Suprapubic skin (tissue), 4 donors: ENCODE measurements around the gene CFAP58. TPM values are rescaled to one million over a fixed set of nuclear protein-coding genes. Genes with fewer than 3 reads are reported as not detected.
A peak's percentile ranks its signal among the peaks of the same experiment; 100 is the strongest.

Experiments used
- DNase-seq, 2 donors: peaks; one replicate each; pipeline ENCODE4 v3.0.0-alpha.2; 2019; ENCODE audit warnings: low spot score in 2 of 2
- H3K27ac ChIP-seq: fragments of 200-600 bp; sonication (generic); one replicate; pipeline ENCODE4 v1.5.1; 2019
- H3K27me3 ChIP-seq: fragments of 200-600 bp; sonication (generic); one replicate; pipeline ENCODE4 v1.5.1; 2019
- H3K36me3 ChIP-seq: fragments of 200-600 bp; sonication (generic); one replicate; pipeline ENCODE4 v1.5.1; 2019
- H3K4me1 ChIP-seq: fragments of 200-600 bp; sonication (generic); one replicate; pipeline ENCODE4 v1.5.1; 2019
- H3K4me3 ChIP-seq: fragments of 200-600 bp; sonication (generic); one replicate; pipeline ENCODE4 v1.5.1; 2019; ENCODE audit warnings: mild to moderate bottlenecking
- H3K9me3 ChIP-seq: fragments of 200-600 bp; sonication (generic); one replicate; pipeline ENCODE4 v1.5.1; 2019
- CTCF ChIP-seq, 2 donors: fragments of 200-600 bp in 1 of 2; fragments of 450-650 bp in 1 of 2; sonication (generic) in 1 of 2; IDR thresholded peaks; one replicate each; pipeline ENCODE4 v1.5.1; 2016 to 2019; ENCODE audit warnings: antibody characterized with exemption in 2 of 2, mild to moderate bottlenecking in 1 of 2, moderate library complexity in 1 of 2
- EP300 ChIP-seq: sonication (generic); formaldehyde crosslinking; IDR thresholded peaks from one replicate; pipeline ENCODE4 v1.6.1; 2017; ENCODE audit warnings: antibody characterized with exemption
- POLR2A ChIP-seq, 2 donors: fragments of 450-650 bp; IDR thresholded peaks; one replicate each; pipeline ENCODE4 v1.6.1; 2017; ENCODE audit warnings: antibody characterized with exemption in 2 of 2, mild to moderate bottlenecking in 2 of 2, moderate library complexity in 2 of 2
- POLR2AphosphoS5 ChIP-seq, 3 donors: sonication (generic); formaldehyde crosslinking; IDR thresholded peaks; one replicate each; pipeline ENCODE4 v1.6.1; 2017; ENCODE audit warnings: antibody characterized with exemption in 3 of 3
- WGBS: methylation state at CpG from one replicate; pipeline ENCODE4 v1.1.5; 2018; 5-methylcytosine and 5-hydroxymethylcytosine counted together
- total RNA-seq, 4 donors: library from RNA; depleted of rRNA; stranded (reverse); fragments of >200 nt; gene quantifications; one replicate each; pipeline ENCODE4 v1.1.0, GENCODE V29; 2016

Gene CFAP58
- 1 to 10 TPM in 1 of 4 donors, under 1 TPM in 3; 0.13 to 1.0 (median 0.39) TPM for total RNA-seq

DNA sequence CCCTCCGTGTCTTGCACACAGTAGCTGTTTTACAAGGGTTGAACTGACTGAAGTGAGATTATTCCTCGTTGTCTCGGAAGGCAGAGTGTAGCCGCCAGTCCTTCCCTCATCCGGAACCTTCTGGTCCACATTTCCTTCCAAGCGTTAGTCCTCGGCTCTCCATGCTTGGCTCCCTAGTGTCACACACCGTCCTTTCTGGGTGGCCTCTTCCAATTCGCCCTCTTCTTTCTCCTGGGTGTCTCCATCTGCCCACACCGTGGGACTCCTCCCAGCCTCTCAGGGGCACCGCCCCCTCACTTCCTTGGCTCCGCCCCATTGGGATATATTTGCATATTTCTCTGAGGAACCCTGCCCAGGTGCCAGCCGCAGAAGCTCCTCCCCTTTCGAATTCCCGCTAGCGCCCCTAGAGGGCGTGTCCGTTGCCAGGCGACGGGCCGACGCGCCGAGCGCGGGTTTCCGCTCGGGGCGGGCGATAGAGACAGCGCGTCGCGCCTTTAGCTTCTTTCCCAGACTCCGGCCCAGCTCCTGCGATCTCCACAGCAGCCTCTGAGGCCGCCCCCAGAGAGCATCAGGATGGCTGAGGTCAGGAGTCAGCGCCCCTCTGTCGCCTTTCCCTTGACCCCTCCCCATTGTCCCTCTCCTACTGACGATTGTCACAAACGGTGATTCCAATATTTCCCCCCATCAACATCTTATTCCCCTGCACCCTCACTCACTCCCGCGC lies at the start of gene CFAP58:
Gene CFAP58 (plus strand): TSS at position 509 of the 724 bp plus-strand sequence. CDS start 65 bp downstream, at position 574.
- no peaks in the 10 kb centered on the region for H3K9me3 ChIP-seq
- 2% methylated on average over 43 of the region's 43 CpGs for WGBS
- no peaks in the 10 kb centered on the region for H3K36me3 ChIP-seq
- peaks cover 38% of the 10 kb centered on the region for H3K4me1 ChIP-seq
- H3K4me3 ChIP-seq: peak within 1 kb of the TSS; percentile 41
- peak; percentile 92 to 96 for DNase-seq
- no peak within 1 kb of the TSS for H3K27ac ChIP-seq
- no peak for TF ChIP-seq POLR2A (IDR thresholded peaks at IDR 0.05)
- peak; percentile 45 to 63 for TF ChIP-seq CTCF (IDR thresholded peaks at IDR 0.05)
- TF ChIP-seq POLR2AphosphoS5 (IDR thresholded peaks at IDR 0.05): no peak
- TF ChIP-seq EP300: no peak
- no peaks in the 10 kb centered on the region for H3K27me3 ChIP-seq

- no peak for DNase-seq
- Histone ChIP-seq H3K4me1 (peaks cover 35% of the 10 kb centered on the region), H3K4me3 (no peak overlapping the region), H3K36me3 (peaks cover 3% of the 10 kb centered on the region), H3K27ac (no peak overlapping the region), H3K9me3 (no peaks in the 10 kb centered on the region), H3K27me3 (no peaks in the 10 kb centered on the region)
- 95% methylated on average over 4 of the region's 4 CpGs for WGBS
- TF ChIP-seq EP300 (no peak), POLR2AphosphoS5 (IDR thresholded peaks at IDR 0.05) (no peak), CTCF (IDR thresholded peaks at IDR 0.05) (no peak), POLR2A (IDR thresholded peaks at IDR 0.05) (no peak)
These were observed 49.3 kb upstream of the CFAP58 start for GRCh38 chr10:104304356-104304745.

DNA sequence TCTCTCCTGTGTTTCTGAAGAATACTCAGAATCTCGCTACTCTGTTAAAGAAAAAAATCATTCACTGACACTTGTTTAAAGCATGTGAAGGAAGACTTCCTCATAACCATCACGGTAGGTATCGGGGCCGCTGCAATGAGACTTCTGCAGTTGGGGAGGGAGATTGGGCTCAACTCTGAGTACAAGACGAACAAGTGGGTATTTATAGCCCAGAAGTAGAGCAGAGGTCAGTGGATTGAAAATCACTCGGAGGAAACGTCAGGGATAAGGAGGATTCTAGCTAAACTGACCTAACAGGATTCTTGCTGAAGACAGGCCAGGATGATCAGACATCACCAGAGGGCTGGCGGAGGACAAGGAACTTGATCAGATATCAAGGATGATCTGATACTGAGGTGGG lies 48.7 kb upstream of the CFAP58 start:
- Histone ChIP-seq H3K27ac (no peak overlapping the region), H3K27me3 (no peaks in the 10 kb centered on the region), H3K4me1 (peaks cover 40% of the 10 kb centered on the region), H3K36me3 (no peaks in the 10 kb centered on the region), H3K4me3 (no peak overlapping the region), H3K9me3 (no peaks in the 10 kb centered on the region)
- TF ChIP-seq POLR2AphosphoS5 (IDR thresholded peaks at IDR 0.05): no peak
- no peak for TF ChIP-seq CTCF (IDR thresholded peaks at IDR 0.05)
- no peak for TF ChIP-seq POLR2A (IDR thresholded peaks at IDR 0.05)
- TF ChIP-seq EP300: no peak
- DNase-seq: no peak
- WGBS: 64% methylated on average over 8 of the region's 8 CpGs

- no peak for DNase-seq
- no peak overlapping the region for H3K27ac ChIP-seq
- peaks cover 38% of the 10 kb centered on the region for H3K4me1 ChIP-seq
- peaks cover 8% of the 10 kb centered on the region for H3K36me3 ChIP-seq
- no peaks in the 10 kb centered on the region for H3K27me3 ChIP-seq
- WGBS: 90% methylated on average over 3 of the region's 3 CpGs
- no peak overlapping the region for H3K4me3 ChIP-seq
- H3K9me3 ChIP-seq: no peaks in the 10 kb centered on the region
- TF ChIP-seq CTCF (IDR thresholded peaks at IDR 0.05) (no peak), EP300 (no peak), POLR2AphosphoS5 (IDR thresholded peaks at IDR 0.05) (no peak), POLR2A (IDR thresholded peaks at IDR 0.05) (no peak)
These were observed 46.7 kb upstream of the CFAP58 start for GRCh38 chr10:104306897-104307296.

DNA sequence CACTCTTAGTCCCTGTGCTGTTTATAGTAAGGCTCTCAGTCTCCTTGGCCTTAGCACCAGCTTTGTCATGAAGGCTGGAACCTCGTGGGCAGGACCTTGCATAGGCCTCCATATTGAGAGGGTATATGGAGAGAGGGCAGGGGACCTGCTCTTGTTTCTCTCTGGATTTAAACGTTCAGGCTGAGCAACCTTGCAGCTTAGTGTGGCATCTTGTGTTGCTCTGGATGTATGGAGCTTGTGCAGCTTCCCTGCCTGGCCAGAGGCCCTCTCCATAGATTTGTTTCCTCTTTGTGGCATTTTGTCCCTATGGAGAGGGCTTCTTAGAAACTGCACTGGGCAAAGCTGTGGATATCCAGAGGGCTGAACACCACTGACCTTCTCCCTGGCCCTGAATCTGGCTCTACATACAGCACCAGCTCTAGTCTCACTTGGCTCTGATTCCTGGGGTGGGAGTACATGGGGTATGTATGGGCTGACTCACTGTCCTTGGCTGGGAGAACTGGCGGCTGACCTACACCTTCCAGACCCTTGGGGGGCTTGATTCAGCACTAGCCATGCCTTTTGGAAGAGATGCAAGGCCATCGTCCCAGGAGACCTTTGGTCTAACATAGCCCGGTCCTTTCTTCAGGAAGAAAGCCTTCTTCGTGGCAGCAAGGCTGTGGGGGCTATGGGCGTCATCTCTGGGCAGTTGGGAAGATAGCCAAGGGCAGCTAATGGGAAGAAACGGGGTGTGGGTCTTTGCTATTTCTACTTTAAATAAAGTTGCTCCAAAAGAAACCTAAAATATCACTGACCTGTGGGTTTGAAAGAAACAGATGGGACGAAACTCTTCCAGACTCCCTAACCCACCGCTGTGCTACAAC lies 45.8 kb upstream of the CFAP58 start:
- Histone ChIP-seq H3K4me3 (no peak overlapping the region), H3K4me1 (peaks cover 38% of the 10 kb centered on the region), H3K27ac (no peak overlapping the region), H3K36me3 (peaks cover 17% of the 10 kb centered on the region), H3K9me3 (no peaks in the 10 kb centered on the region), H3K27me3 (no peaks in the 10 kb centered on the region)
- 81% methylated on average over 10 of the region's 10 CpGs for WGBS
- TF ChIP-seq CTCF (IDR thresholded peaks at IDR 0.05) (no peak), POLR2A (IDR thresholded peaks at IDR 0.05) (no peak), EP300 (no peak)
- no peak for DNase-seq
